Ureter (tissue), 1 donor: Measurements from ENCODE around the gene NUCB2. TPM values are rescaled to one million over a fixed set of nuclear protein-coding genes. Genes with fewer than 3 reads are reported as not detected.
"Not testable (repeated sequence)": the region's sequence is repeated elsewhere in the genome, so short reads cannot be mapped to it uniquely, and the experiment has no call there.

Experiments used
- DNase-seq: peaks from one replicate; pipeline ENCODE4 v3.0.0-alpha.2; 2020; ENCODE audit warnings: low spot score
- total RNA-seq: library from RNA; stranded (reverse); gene quantifications from one replicate; pipeline ENCODE4 v1.2.4, GENCODE V29; 2023
- donor health status: DM: yes; HTN: yes; CAD: no.

The NUCB2 gene
- total RNA-seq, 1 donor from 2014 or later = 60.1 TPM

- DNase-seq = not testable (repeated sequence)
Observed at GRCh38 chr11:17268500-17268899, 8.0 kb upstream of the NUCB2 start.

- DNase-seq = no peak
Observed at GRCh38 chr11:17268902-17269301, 7.6 kb upstream of the NUCB2 start.

GRCh38 chr11:17272801-17273200 lies 3.7 kb upstream of the NUCB2 start:
- no peak for DNase-seq

- DNase-seq = no peak
Observed at GRCh38 chr11:17273211-17273610, 3.3 kb upstream of the NUCB2 start.

GRCh38 chr11:17273668-17274282 lies 2.8 kb upstream of the NUCB2 start:
- DNase-seq = no peak

DNA sequence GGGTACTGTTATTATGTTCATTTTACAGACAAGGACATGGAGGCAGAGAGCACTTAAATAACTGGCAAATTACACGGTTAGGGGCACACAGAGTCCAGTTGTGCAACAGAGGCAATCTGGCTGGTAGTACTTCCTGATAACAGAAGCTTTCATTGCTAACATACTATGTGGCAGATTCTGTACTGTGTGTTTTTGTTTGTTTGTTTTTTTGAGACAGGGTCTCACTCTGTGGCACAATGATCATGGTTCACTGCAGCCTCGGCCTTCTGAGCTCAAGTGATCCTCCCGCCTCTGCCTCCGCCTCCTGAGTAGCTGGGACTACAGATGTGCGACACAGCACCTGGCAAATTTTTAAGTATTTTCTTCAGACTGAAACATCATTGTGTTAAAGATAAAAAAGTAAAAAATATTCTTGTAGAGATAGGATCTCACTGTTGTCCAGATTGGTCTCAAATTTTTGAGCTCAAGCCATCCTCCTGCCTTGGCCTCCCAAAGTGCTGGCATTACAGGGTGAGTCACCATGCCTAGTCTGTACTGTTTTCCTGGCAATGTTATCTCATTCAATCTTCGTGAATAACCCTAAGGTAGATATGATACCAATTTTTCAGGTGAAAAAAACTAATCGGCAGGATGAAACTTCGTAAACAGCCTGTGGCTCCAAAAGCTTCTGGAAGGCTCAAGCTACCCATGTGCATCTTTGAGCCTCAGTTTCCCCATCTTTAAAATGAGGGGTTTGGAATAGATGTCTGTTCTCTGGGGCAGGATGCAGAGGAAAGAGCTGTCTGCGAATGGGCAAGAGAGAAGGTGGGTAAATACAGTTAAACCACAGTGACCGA lies 921 bp upstream of the NUCB2 start:
- DNase-seq = no peak

DNA sequence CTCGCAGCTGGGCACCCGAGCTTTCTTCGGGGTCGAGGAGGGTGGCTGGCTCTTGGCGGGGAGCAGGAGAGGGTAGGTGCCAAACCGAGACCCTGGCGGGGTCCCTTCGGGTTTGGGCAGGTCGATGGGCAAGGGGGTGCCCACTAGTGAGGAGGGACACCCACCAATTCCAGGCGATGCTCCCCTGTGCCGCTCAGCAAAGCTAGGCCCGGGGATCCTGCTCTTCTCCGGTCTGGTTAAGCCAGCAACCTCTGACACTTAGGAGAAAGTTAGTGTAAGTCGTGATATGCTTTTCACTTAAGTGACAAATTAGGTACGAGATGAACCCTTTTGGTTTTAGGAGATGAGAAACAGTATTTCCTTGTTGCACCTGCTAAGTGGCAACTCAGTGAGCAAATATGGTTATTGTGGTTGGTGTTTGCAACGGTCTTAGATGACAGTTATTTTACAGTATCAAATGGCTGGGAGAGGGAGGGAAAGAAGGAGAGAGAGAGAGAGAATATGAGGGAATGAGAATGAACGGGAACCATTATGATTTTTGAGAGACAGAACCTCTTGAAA lies 565 bp downstream of the NUCB2 start:
- DNase-seq = peak; percentile 44

DNA sequence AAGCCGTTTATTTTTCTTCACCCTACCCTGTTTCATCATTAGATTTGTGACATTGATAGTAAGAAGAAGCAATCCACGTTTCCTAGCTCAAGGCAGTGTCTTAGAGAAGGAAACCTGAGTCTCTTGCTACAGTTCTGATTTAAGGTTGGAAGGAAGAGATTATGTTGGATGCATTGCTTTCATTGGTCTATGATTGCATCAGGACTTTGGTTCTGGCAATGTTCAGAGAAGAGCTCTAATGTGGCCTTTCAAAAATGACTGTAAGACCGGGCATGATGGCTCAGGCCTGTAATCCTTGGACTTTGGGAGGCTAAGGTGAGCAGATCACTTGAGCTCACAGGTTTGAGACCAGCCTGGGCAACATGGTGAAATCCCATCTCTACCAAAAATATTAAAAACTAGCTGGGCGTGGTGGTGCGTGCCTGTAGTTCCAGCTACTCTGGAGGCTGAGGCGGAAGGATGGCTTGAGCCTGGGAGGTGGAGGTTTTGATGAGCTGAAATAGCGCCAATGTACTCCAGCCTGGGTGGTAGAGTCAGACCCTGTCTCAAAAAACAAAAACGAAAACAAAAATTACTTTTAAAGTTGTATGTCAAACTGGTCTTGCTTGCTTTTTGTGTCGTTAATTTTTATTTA lies 4.1 kb downstream of the NUCB2 start:
- no peak for DNase-seq

DNA sequence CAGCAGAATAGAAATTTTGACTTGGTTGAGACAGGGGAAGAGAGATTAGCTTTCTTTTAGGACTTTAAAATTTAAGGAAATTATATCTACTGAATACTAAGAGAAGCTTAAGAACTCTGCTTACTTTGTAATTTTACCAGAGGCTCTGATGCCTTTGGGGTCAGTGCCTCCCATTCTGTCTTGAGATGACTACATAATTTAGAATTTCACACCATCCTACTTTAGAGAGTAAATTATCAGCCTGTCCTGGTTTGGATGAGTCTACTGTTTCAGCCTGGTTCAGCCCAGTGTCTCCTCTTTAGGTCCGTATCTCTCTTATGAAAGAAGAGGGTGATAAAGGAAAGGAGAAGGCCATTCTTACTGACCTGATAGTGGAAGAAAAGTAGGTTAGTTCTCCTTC lies 9.8 kb downstream of the NUCB2 start:
- DNase-seq = no peak

DNA sequence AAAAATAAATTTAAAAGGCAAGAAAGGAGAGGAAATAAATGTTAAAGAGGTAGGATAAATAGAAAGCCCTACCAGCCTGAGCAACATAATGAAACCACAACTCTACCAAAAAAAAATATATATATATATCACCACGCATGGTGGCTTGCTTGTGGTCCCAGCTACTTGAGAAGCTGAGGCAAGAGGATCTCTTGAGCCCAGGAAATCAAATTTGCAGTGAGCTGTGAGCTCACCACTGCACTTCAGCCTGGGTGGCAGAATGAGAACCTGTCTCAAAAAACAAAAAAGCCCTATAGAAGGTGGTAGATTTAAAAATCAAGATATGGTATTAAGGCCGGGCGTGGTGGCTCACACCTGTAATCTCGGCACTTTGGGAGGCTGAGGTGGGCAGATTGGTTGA lies 10.5 kb downstream of the NUCB2 start:
- no peak for DNase-seq

DNA sequence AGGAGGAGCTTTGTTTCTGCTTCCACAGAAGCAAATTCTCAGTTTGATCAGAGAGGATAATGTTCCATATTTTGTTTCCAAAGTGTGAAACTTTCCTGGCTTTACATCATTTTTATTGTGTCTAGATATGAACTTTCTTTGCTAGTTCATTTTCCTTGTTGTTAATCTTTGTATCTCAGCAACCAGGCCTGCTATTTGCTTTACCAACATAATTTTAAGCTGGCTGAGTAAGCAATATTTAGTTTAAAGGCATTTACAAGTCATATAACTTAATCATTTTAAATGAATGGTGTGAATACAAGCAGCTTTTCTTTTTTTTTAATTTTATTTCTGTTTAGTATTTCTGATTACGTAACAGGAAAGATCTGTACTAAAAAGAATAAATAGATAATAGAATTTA lies 15.2 kb downstream of the NUCB2 start:
- no peak for DNase-seq

DNA sequence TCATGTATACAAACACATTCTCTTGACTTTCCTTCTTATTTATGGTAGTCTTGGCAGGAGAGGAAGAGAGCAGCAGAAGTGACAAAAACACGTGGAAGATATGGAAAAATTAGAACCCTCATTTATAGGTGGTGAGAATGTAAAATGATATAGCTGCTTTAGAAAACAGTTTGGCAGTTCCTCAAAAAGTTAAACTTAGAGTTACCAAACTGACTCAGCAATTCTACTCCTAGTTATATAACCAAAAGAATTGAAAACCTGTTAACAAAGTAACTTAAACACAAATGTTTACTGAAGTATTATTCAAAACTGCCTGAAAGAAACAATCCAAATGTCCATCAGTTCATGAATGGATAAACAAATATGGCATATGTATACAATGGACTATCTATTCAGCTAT lies 16.8 kb downstream of the NUCB2 start:
- DNase-seq = no peak

- DNase-seq = no peak
Observed at GRCh38 chr11:17294033-17294432, 17.5 kb downstream of the NUCB2 start.

DNA sequence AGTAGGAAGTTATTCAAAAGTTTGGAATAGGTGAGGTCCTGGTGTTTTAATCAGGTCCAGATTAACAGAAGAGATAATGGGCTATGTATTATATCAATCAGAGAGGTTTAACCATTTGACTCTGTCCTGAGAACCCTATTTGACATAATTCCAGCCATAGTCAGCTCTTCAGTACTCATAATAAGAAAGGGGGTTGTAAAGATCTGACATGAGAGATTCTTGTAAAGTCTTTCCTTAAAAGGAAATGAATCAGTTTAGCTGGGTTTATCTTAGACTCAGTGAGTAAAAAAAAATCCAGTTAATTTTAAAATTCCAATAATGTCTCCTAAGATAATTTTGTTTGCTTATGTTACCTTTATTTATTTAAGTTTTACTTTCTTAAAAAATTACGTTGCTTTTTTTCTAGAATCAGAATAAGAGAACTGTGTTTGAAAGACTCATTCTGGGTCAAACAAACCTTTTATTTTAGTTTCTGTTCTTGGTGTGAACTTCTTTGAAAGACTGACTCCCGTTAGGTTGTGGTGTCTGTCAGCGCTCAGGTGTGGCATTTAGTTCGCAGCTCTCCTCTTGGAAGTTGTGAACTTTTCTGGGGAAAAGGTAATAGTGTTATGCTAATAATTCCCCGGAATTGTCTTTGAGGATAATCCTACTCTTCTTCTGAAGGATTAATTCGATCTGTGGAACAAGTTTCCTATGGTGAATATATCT lies 20.5 kb downstream of the NUCB2 start:
- no peak for DNase-seq

DNA sequence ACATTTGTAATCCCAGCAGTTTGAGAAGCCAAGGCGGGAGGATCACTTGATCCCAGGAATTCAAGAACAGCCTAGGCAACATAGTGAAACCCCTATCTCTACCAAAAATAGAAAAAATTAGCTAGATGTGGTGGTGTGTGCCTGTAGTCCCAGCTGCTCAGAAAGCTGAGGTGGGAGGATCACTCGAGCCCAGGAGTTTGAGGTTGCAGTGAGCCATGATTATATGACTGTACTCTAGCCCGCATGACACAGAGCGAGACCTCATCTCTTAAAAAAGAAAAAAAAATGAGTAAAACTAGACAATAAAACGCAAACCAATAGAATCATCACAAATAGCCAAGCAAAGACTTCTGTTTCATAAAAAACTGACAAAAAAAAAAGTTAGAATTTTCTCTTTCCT lies 21.8 kb downstream of the NUCB2 start:
- DNase-seq = no peak

DNA sequence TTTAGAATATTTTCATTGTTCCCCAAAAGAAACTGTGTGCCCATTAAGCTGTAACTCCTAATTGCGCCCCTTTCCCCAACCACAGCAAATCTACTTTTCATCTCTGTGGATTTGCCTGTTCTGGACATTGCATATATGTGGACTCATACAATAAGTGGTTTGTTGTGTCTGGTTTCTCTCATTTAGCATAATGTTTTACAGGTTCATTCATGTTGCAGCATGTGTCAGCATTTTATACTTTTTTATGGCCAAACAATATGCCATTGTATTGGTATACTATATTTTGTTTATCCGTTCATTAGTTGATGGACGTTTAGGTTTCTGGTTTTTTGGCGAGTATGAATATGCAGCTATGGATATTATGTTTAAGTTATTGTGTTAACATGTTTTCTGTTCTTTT lies 23.8 kb downstream of the NUCB2 start:
- no peak for DNase-seq

GRCh38 chr11:17313349-17314231 lies 37.1 kb downstream of the NUCB2 start:
- no peak for DNase-seq

DNA sequence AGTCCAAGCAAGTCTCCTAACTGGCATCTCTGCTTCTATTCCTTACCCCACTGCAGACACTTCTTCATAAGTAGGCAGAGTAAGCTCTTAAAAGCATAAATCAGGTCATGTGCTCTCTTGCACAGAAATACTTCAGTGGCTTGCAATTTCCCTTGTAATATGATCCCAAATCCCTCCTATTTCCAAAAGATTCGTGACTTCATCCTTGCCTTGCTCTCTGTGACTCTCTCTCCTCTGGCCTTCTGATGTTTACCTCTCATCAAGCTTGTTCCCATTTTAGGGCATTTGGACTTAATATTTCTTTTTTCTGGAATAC lies 37.7 kb downstream of the NUCB2 start:
- DNase-seq = no peak

DNA sequence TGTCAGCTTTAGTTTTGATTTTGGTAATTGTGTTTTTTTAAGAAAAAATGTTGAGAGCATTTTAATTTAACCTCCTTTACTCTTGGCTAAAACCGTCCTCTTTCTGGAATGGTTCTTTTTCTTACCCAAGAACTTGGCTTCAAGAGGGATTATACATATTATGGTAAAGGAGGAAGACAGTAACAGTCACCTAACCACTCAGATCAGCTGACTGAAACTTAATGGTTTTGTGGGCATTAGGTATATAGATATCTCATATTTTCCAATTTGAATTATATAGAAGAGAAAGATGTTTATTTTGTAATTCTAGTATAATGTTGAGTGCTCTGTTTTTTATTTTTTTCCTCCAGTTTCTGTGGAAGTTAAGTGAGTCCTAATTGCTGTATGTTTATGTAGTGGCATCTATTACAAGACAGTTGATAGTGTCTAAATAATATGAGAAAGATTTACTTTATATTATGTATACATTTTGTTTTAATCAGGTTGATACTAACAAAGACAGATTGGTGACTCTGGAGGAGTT lies 38.4 kb downstream of the NUCB2 start:
- no peak for DNase-seq

GRCh38 chr11:17328871-17329494 lies 52.4 kb downstream of the NUCB2 start:
- DNase-seq = no peak

DNA sequence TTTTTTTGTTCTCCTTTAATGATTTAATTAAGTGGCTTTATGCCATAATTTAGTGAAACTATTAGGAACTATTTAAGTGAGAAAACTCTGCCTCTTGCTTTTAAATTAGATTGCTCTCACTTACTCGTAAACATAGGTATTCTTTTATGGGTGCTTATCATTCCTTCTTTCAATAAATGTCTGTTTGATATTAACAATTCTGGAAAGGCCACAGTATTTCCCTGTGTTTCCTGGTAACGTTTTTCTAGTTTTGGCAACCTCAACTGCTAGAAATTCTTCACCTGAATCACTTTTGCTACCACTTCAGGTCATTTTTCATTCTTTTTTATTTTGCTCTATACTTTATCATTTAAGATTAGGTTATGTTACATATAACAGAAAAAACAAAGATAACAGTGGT lies 55.1 kb downstream of the NUCB2 start:
- DNase-seq = no peak
